NCI-H1105 treated with DMSO at 0.1 percent for 48 hours (cell line): ENCODE measurements around the gene ZNF641.
"Not testable (repeated sequence)": the region's sequence is repeated elsewhere in the genome, so short reads cannot be mapped to it uniquely, and the experiment has no call there.

Source experiments
- DNase-seq: peaks from one replicate; lab custom pipeline; 2025; lab: John Stamatoyannopoulos, UW

The ZNF641 gene

DNA sequence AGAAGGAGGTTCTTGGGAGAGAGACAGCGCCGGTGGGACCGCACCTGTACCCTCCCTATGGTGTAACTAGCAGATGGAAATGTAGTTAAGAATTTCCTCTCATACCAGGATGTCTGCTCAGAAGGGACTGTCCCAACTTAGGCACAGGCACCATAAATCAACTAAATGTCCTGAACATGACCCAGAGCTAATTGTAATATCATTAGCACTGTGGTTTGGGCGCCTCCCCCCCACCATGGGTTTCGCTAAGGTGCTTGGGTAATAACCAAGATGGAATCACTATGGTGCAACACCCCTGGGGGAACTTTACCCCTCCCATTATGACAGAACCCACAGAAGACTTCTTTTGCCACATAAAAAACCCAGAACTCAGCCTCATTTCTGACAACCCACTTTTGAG lies 15.9 kb downstream of the ZNF641 start:
- DNase-seq = no peak

DNA sequence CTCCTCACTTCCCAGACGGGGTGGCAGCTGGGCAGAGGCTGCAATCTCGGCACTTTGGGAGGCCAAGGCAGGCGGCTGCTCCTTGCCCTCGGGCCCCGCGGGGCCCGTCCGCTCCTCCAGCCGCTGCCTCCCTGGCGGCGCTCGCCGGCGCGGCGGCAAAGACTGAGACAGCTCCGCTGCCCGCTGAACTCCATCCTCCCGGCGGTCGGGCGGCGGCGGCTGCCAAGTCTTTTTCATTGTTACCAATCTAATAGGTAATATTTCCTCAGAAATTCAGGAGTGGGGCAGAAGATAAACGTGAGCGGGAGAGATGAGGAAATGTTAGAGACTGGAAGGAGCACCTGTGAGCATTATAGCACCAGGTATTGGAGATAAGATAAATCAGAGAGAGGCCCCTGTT lies 17.0 kb downstream of the ZNF641 start:
- DNase-seq = not testable (repeated sequence)

DNA sequence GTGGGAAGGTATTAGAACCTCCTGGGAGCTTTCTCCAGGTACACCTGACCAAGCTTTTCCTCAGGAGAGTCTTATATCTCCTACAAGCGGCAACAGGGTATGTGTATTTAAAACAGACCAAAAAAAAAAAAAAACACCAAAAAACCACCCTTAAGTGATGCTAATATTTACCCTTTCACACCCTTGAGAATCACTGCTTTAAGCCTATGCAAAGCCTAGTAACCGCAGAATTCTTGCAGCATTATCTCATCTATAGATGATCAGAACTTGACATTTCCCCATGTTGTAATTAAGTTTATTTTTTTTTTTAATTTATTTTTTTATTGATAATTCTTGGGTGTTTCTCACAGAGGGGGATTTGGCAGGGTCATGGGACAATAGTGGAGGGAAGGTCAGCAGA lies 19.3 kb downstream of the ZNF641 start:
- DNase-seq = no peak

DNA sequence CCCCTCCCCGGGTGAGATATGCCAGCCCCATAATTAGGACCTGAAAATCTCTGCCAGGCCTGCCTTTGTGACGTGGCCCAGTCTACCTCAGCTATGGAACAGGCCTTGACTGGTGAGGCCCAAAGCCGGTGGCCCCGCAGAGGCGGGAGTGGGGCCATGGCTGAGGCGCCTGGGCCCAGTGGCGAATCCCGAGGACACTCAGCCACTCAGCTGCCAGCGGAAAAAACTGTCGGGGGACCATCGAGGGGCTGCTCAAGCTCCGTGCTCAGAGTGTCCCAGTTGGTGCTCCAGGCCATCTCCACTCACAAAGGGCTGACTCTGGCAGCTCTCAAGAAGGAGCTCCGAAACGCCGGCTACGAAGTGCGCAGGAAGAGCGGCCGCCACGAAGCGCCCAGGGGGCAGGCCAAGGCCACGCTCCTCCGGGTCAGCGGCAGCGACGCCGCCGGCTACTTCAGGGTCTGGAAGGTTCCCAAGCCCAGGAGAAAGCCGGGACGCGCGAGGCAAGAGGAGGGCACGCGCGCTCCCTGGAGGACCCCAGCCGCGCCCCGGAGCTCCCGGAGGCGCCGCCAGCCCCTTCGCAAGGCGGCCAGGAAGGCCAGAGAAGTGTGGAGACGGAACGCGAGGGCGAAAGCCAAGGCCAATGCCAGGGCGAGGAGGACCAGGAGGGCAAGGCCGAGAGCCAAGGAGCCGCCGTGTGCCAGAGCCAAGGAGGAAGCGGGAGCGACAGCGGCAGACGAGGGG lies 21.4 kb downstream of the ZNF641 start:
- no peak for DNase-seq

DNA sequence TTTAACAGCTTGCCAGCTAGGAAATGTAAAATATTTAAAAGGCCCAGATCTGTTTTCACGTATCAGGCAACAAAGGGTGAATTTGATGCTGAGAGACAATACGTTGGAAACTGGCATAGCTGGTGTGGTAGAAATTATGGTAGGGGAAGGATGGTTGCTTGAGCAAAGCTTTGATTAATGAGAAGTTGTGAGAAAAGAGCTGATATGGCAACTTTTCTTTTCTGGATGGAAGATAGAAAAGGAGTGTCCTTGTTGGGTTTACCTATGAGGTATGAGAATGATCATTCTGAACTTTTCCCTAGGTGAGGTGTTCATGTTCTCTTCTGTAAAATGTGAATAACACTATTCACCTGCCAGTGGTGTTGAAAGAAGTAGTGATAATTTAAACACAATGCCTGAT lies 34.2 kb downstream of the ZNF641 start:
- no peak for DNase-seq

DNA sequence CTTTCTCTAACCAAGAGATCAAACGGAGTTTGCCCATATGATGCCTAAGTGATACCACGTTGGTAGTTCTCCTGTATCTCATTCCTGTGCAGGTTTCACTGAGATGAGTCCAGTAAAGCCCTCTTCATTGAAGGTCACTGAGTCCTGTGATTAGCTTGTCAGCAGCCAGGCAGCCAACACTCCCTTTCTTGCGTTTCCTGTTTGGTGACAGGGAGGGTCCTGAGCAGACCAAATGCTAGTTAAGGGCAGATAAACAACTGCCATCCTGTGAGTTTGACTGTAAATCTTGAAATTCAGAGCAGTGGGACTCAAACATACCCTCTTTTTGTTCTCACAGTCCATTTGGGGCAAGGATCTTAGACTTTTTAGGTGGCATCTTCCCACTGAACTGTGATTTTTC lies 39.4 kb downstream of the ZNF641 start:
- DNase-seq = no peak

DNA sequence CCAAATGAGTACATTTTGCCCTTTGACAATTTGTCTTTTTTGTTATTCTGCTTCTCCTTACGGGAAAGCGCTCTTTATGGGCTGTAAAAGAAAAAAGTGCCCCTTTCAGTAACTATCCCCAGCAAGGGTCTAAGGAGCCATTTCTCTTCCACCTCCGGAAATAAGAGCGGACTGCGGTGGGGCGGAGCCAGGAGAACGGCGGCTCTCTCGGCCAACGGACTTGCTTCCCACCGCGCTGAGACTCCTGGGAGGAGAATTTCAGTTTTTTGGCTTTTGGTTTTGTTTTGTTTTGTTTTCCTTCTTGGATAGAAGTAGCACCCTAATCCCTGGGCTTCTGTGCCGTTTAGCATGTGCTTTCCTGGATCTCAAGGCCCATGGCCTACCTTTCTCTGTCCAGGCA lies 43.5 kb downstream of the ZNF641 start:
- DNase-seq = no peak

DNA sequence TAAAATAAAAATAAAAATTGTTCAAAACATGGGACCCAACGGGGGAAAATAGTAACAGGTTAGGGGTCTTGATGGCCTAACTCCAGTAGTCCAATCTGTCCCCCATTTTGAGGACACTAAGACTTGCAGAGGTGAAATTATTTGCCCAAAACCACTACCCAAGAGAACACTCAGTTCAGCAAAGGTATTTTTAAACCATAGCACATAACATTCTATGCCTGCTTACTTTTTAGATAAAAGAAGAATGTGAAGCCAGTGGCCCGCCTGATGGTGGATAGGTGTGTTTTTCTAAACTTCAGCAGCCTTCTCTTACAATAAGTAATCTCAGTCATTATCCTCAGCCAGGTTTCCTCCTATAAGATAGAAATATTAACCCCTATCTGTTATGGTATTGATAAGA lies 45.5 kb downstream of the ZNF641 start:
- no peak for DNase-seq

DNA sequence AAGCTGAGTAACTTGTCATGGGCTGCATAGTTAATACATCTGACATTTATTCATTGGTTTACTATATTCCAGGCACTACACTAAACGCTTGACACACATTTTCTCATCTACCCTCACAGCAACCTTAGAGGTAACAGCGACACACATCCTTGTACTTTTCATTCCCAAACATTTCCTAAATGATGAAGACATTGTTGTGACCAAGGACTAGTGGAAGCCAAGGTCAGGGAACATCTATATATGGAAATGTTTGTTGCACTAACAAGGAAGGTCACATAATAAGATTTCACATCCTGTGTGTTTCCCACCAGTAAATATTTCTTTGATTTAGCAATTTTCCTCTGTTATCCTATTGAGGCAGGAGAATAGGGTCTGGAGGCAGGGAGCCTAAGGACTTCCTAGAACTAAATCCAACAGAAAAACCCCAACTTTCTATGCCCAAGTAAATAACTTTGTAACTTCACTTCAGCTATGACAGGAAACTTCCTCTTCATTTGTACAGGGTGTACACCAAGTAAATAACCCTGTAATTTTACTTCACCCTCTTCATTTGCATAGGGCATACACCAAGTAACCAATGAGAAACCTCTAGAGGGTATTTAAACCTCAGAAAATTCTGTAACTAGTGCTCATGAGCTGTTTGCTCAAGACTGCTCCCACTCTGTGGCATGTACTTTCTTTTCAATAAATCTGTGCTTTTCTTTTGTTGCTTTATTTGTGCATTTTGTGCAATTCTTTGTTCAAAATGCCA lies 48.4 kb downstream of the ZNF641 start:
- no peak for DNase-seq

DNA sequence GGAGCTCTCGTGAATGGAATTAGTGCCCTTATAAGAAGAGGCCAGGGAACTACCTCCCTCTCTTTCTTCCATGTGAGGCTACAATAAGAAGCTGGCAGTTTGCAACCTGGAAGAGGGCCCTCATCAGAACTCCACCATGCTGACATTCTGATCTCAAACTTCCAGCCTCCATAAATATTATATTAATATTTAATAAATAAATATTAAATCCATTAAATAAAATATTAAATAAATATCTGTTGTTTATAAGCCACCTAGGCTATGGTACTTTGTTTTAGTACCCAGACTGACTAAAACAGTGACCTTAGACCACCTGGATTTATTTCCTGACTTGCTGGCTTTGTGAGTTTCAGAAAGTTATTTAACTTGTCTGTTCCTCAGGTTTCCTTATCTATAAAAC lies 49.9 kb downstream of the ZNF641 start:
- DNase-seq = no peak

DNA sequence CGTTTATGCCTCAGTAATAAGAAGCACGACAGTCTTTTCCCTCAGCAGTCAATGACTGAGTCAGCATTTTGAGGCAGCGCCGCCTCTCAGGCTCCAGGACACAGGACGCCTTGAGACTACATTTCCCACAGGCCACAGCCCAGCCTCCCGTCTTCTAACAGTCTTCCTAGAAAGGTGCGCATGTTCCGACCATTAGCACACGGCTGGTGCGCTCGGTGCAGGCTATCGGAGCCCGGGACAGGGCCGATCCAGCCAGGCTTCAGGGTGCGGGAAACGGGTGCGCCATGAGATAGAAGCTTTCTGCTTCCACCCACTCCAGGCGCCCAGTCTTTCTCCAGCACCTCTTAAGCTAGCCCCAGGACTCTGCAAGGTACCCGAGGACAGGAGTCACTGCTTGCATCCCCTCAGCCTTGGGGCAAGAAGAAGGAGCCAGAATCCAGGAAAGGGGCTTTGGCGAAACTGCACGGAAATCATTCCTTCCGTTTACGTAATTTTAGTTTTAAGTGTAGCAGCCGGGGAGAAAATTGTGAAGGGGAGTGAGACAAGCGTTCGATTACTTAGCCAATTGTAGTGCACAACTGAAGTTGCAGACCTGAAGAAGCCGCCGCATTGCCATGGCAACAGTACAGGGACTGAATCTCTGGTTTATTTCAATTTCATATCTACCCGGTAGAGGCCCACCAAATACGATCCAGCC lies 54.0 kb downstream of the ZNF641 start:
- no peak for DNase-seq

DNA sequence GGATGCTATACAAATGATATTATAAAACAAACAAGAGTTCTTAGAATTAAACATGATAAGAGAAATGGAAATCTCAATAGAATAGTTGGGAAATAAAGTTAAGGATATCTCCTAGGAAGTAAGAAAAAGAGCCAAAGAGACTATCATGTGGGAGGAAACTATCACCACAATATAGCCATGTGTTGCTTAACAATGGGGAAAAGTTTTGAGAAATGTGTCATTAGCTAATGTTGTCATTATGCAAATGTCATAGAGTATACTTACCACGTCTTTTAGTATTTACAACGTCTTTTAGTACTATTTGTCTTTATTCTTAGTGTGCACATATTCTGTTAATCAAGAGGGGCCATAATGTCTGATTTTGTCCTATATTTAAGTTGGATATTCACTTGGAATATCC lies 58.7 kb downstream of the ZNF641 start:
- no peak for DNase-seq

DNA sequence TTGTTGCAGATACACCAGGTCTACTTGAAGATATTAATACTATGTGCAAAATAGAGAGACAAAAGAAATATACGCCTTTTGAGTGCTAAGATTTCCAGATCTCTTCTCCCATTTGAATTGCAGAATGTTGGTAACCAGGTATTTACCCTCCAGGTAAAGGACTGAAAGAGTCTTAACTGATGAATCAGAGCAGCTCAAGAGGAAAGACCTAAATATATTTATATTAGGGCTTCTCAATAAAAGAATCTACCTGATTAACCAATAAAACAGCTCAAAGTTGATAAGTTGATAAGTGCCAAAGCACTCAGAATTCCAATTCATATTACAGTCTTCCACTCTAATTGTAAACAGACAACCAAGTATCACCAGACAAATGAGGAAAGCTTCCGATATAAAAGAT lies 59.2 kb downstream of the ZNF641 start:
- no peak for DNase-seq

DNA sequence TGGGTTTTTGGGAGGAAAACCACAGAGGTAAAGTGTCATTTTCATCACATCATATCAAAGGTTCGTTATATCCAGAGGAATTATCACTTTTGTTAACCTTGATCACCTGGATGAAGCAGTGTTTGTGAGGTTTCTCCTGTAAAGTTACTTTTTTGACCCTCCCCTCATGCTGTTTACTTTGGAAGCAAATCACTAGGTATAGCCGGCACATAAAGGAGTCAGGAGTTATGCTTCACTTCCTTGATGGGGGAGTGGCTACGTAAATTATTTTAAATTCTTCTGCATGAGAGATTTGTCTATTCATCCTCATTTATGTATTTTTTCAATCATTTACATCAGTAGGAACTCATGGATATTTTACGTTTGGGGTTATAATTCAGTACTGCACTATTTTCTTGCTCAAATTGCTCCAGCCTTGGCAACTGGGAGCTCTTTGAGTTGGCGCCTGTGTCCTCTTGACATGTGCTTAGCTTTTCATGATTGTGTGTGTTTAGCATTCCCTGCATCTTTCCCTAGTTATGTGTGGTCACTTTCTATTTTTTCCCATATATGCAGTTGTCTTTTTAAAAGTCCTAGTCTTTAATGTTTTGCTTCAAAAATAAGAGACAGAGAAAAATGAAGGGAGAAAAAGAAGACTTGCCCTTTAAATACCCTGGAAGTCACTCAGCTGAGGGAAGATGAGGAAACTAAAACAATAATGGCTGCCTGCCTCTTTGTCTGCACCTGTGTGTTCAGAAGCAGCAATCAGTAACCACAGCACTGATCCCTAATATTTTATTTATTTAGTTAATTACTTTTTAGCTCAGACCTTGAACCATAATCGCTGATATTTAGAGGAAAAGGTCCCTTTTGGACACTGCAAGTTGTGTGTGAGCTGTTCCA lies 62.1 kb downstream of the ZNF641 start:
- no peak for DNase-seq
